CD4-positive, alpha-beta T cell (primary cell): ENCODE results near the gene ACOX3. TPM values are rescaled to one million over a fixed set of nuclear protein-coding genes. Genes with fewer than 3 reads are reported as not detected.

Experiments used
- ATAC-seq: fragments of 200-7000 bp; cut with Tn5 transposase; one replicate; pipeline ENCODE4 v1.10.0; 2022; ENCODE audit warnings: mild to moderate bottlenecking; ENCODE audit not compliant: poor library complexity
- CTCF ChIA-PET: fragments of 350-600 bp; sonication (Branson Sonifier 250); formaldehyde crosslinking; loops from one replicate; lab custom pipeline; 2021; ENCODE audit warnings: antibody characterized with exemption, inconsistent platforms; lab: Charles Lee
- POLR2A ChIA-PET: fragments of 350-600 bp; sonication (Branson Sonifier 250); formaldehyde crosslinking; loops from one replicate; lab custom pipeline; 2021; ENCODE audit warnings: antibody characterized with exemption, inconsistent platforms; lab: Charles Lee
- DNase-seq, 14 experiments: peaks; one replicate each; pipeline ENCODE4 v3.0.0-alpha.2; 2013 to 2020; ENCODE audit warnings: mixed read lengths in 2 of 14
- H3K27ac ChIP-seq, 2 donors: one replicate each; pipeline versions ENCODE4 v1.5.1 to v1.7.0; 2013; ENCODE audit warnings: low read length in 2 of 2, low read depth in 1 of 2, mild to moderate bottlenecking in 1 of 2
- H3K27me3 ChIP-seq, 2 experiments: 1 replicate in 1 of 2; 2 replicates in 1 of 2; pipeline versions ENCODE4 v1.6.1 to v1.7.0; 2013; ENCODE audit warnings: low read length in 2 of 2, control low read depth in 1 of 2, mild to moderate bottlenecking in 1 of 2, moderate library complexity in 1 of 2; ENCODE audit not compliant: insufficient read depth in 2 of 2, control insufficient read depth in 1 of 2
- H3K36me3 ChIP-seq: one replicate; pipeline ENCODE4 v1.6.1; 2013; ENCODE audit warnings: low read length, control low read depth; ENCODE audit not compliant: insufficient read depth
- H3K4me1 ChIP-seq: one replicate; pipeline ENCODE4 v1.6.1; 2013; ENCODE audit warnings: low read length, control low read depth; ENCODE audit not compliant: insufficient read depth
- H3K4me3 ChIP-seq: one replicate; pipeline ENCODE4 v1.5.1; 2013; ENCODE audit warnings: mild to moderate bottlenecking, low read length, moderate library complexity
- H3K9me3 ChIP-seq, 2 experiments: 1 replicate in 1 of 2; 2 replicates in 1 of 2; pipeline versions ENCODE4 v1.6.1 to v1.7.0; 2013; ENCODE audit warnings: low read length in 2 of 2, mild to moderate bottlenecking in 2 of 2, control low read depth in 1 of 2, moderate library complexity in 1 of 2; ENCODE audit not compliant: control insufficient read depth in 1 of 2, insufficient read depth in 1 of 2
- H3K27ac Mint-ChIP-seq: one replicate; pipeline ENCODE4 v1.8.0; 2020; ENCODE audit warnings: mixed read lengths
- H3K27me3 Mint-ChIP-seq: one replicate; pipeline ENCODE4 v1.8.0; 2021; ENCODE audit warnings: mixed read lengths
- H3K36me3 Mint-ChIP-seq: one replicate; pipeline ENCODE4 v1.8.0; 2021; ENCODE audit warnings: low read depth, mixed read lengths
- H3K4me1 Mint-ChIP-seq: one replicate; pipeline ENCODE4 v1.8.0; 2021; ENCODE audit warnings: low read depth, mixed read lengths
- H3K4me3 Mint-ChIP-seq: one replicate; pipeline ENCODE4 v1.8.0; 2020; ENCODE audit warnings: mild to moderate bottlenecking, mixed read lengths
- H3K9me3 Mint-ChIP-seq: one replicate; pipeline ENCODE4 v1.8.0; 2020; ENCODE audit warnings: mixed read lengths
- CTCF ChIP-seq: fragments of 200-600 bp; IDR thresholded peaks from one replicate; pipeline ENCODE4 v1.8.0; 2022; ENCODE audit warnings: antibody characterized with exemption, mild to moderate bottlenecking
- intact Hi-C, 2 experiments: fragments of 100-400 bp; cut with DNase I in 1 of 2; cut with micrococcal nuclease in 1 of 2; formaldehyde crosslinking; loops; one replicate each; pipeline versions ENCODE4 v1.15.1 to v1.9.0; 2023 to 2025; cut with DNase I, micrococcal nuclease
- total RNA-seq, 174 experiments: library from RNA in 2 of 174; stranded (reverse) in 2 of 174; gene quantifications; one replicate each; pipeline ENCODE4 v1.2.3 and lab custom pipeline; 2021 to 2026

Gene ACOX3
- total RNA-seq, 2 experiments from 2014 or later = 4.9 to 6.1 TPM

- H3K4me3 Mint-ChIP-seq = no peak overlapping the region
- POLR2A ChIA-PET = no interaction called here
- TF ChIP-seq CTCF = no peak
Observed at GRCh38 chr4:8332891-8333331, 107.6 kb downstream of the ACOX3 start.

GRCh38 chr4:8332038-8332857, 108.3 kb downstream of the ACOX3 start:
- POLR2A ChIA-PET = no interaction called here
- Histone ChIP-seq H3K27me3 (peaks cover 0 to 2% of the 10 kb centered on the region in 2 experiments), H3K4me3 (no peak overlapping the region), H3K4me1 (no peaks in the 10 kb centered on the region), H3K36me3 (no peaks in the 10 kb centered on the region), H3K9me3 (peaks cover 17 to 27% of the 10 kb centered on the region in 2 experiments), H3K27ac (no peak overlapping the region)
- TF ChIP-seq CTCF = no peak
- no peak for ATAC-seq
- Mint-ChIP-seq H3K4me1 (no peaks in the 10 kb centered on the region), H3K36me3 (no peaks in the 10 kb centered on the region), H3K9me3 (peaks cover 14% of the 10 kb centered on the region), H3K27ac (no peak overlapping the region), H3K27me3 (no peaks in the 10 kb centered on the region), H3K4me3 (no peak overlapping the region)
- intact Hi-C loops = no loop called here
- CTCF ChIA-PET = no interaction called here
- DNase-seq = peak in 1 of 14 experiments; percentile 5

More at GRCh38 chr4:8332891-8333331, 107.6 kb downstream of the ACOX3 start:
- ATAC-seq (no peak), DNase-seq (peak in 1 of 14 experiments; percentile 8)
- no peak overlapping the region for H3K27ac ChIP-seq
- H3K27me3 ChIP-seq = peaks cover 0 to 2% of the 10 kb centered on the region in 2 experiments
- peaks cover 14% of the 10 kb centered on the region for H3K9me3 Mint-ChIP-seq
- intact Hi-C loops = no loop called here
- H3K36me3 ChIP-seq = no peaks in the 10 kb centered on the region
- CTCF ChIA-PET = no interaction called here
- H3K9me3 ChIP-seq = peaks cover 17 to 27% of the 10 kb centered on the region in 2 experiments
- H3K4me1 Mint-ChIP-seq = no peaks in the 10 kb centered on the region
- no peak overlapping the region for H3K4me3 ChIP-seq
- no peak overlapping the region for H3K27ac Mint-ChIP-seq
- no peaks in the 10 kb centered on the region for H3K4me1 ChIP-seq
- H3K27me3 Mint-ChIP-seq = no peaks in the 10 kb centered on the region
- no peaks in the 10 kb centered on the region for H3K36me3 Mint-ChIP-seq

- Mint-ChIP-seq H3K36me3 (no peaks in the 10 kb centered on the region), H3K27me3 (no peaks in the 10 kb centered on the region), H3K4me1 (no peaks in the 10 kb centered on the region), H3K9me3 (peaks cover 10% of the 10 kb centered on the region), H3K27ac (no peak overlapping the region), H3K4me3 (no peak overlapping the region)
- Histone ChIP-seq H3K36me3 (no peaks in the 10 kb centered on the region), H3K9me3 (peaks cover 11 to 27% of the 10 kb centered on the region in 2 experiments), H3K27ac (no peak overlapping the region), H3K4me1 (no peaks in the 10 kb centered on the region), H3K27me3 (peaks cover 0 to 2% of the 10 kb centered on the region in 2 experiments), H3K4me3 (no peak overlapping the region)
- ChIA-PET POLR2A (no interaction called here), CTCF (no interaction called here)
- intact Hi-C loops = no loop called here
- DNase-seq = peak in 1 of 14 experiments; percentile 10
- TF ChIP-seq CTCF = no peak
- no peak for ATAC-seq
Observed at GRCh38 chr4:8331575-8331955, 109.0 kb downstream of the ACOX3 start.
